Neuron (in vitro differentiated cells): ENCODE data around the gene PODXL.
"Not testable (repeated sequence)": the region's sequence is repeated elsewhere in the genome, so short reads cannot be mapped to it uniquely, and the experiment has no call there.

Experiments
- H2AFZ ChIP-seq: one replicate; pipeline ENCODE4 v1.6.1; 2013; ENCODE audit warnings: low read depth, mild to moderate bottlenecking, inconsistent platforms, low read length, moderate library complexity
- H3K27me3 ChIP-seq: one replicate; pipeline ENCODE4 v1.6.1; 2013; ENCODE audit warnings: low read length; ENCODE audit not compliant: insufficient read depth
- H3K36me3 ChIP-seq: one replicate; pipeline ENCODE4 v1.6.1; 2013; ENCODE audit warnings: low read length; ENCODE audit not compliant: insufficient read depth
- H3K4me1 ChIP-seq: one replicate; pipeline ENCODE4 v1.6.1; 2013; ENCODE audit warnings: low read length; ENCODE audit not compliant: insufficient read depth
- H3K4me3 ChIP-seq: 2 replicates; pipeline ENCODE4 v1.5.1; 2013; ENCODE audit warnings: mild to moderate bottlenecking, low read length, moderate library complexity
- H3K9me3 ChIP-seq: one replicate; pipeline ENCODE4 v1.6.1; 2013; ENCODE audit warnings: low read length

The PODXL gene

DNA sequence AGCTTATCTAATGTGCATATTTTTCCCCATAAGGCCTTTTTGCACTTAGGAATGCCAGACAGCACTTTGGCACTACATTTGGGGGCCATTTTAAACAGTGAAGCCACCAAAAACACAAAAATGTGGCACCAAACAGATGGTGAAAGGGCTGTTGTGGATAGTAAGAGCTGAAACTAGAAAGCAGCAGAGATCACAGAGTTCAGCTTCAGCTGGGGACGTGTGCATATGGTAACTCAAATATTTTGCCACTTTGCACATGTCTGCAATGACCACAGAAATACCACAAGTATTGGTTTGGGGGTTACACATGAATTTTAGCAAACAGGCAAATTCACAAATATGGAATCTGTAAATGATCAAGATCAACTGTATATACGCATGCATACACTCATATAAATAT lies 72.8 kb downstream of the PODXL start:
- H3K36me3 ChIP-seq: peaks cover 21% of the 10 kb centered on the region
- H3K4me3 ChIP-seq: no peak overlapping the region
- H3K27me3 ChIP-seq: no peaks in the 10 kb centered on the region
- no peaks in the 10 kb centered on the region for H3K4me1 ChIP-seq
- H3K9me3 ChIP-seq: no peaks in the 10 kb centered on the region
- H2AFZ ChIP-seq: no peak overlapping the region

DNA sequence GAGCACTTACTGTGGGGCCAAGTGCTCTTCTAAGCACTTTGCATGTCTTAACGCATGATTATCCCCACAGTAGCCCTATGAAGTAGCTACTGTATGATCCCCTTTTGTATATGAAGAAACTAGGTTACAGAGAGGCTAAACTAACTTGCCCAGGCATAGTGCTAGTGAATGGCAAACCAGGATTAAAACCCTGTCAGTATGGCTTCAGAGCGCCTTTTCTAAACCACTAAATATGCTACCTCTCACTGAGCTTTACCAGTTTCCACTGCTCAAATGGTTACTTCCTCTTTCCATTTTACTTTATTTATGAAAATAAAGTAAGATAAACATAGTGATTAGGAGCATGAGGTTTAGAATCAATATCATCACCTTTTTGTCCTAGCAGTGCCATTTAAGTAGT lies 73.6 kb downstream of the PODXL start:
- Histone ChIP-seq H3K4me1 (no peaks in the 10 kb centered on the region), H3K36me3 (peaks cover 23% of the 10 kb centered on the region), H3K27me3 (no peaks in the 10 kb centered on the region), H3K4me3 (no peak overlapping the region), H3K9me3 (no peaks in the 10 kb centered on the region), H2AFZ (no peak overlapping the region)

GRCh38 chr7:131480384-131481315 lies 75.8 kb downstream of the PODXL start:
- no peak overlapping the region for H2AFZ ChIP-seq

GRCh38 chr7:131476740-131477139 lies 79.7 kb downstream of the PODXL start:
- H3K4me3 ChIP-seq: no peak overlapping the region
- no peaks in the 10 kb centered on the region for H3K4me1 ChIP-seq
- H2AFZ ChIP-seq: no peak overlapping the region
- peaks cover 3% of the 10 kb centered on the region for H3K9me3 ChIP-seq
- peaks cover 33% of the 10 kb centered on the region for H3K36me3 ChIP-seq
- no peaks in the 10 kb centered on the region for H3K27me3 ChIP-seq

More at GRCh38 chr7:131480384-131481315, 75.8 kb downstream of the PODXL start:
- H3K4me3 ChIP-seq: no peak overlapping the region
- peaks cover 19% of the 10 kb centered on the region for H3K36me3 ChIP-seq
- H3K9me3 ChIP-seq: no peaks in the 10 kb centered on the region
- H3K4me1 ChIP-seq: no peaks in the 10 kb centered on the region
- no peaks in the 10 kb centered on the region for H3K27me3 ChIP-seq

GRCh38 chr7:131471250-131472004 lies 85.0 kb downstream of the PODXL start:
- Histone ChIP-seq H3K27me3 (no peaks in the 10 kb centered on the region), H3K36me3 (peaks cover 70% of the 10 kb centered on the region), H2AFZ (no peak overlapping the region), H3K4me3 (no peak overlapping the region), H3K4me1 (no peaks in the 10 kb centered on the region), H3K9me3 (peaks cover 3% of the 10 kb centered on the region)

DNA sequence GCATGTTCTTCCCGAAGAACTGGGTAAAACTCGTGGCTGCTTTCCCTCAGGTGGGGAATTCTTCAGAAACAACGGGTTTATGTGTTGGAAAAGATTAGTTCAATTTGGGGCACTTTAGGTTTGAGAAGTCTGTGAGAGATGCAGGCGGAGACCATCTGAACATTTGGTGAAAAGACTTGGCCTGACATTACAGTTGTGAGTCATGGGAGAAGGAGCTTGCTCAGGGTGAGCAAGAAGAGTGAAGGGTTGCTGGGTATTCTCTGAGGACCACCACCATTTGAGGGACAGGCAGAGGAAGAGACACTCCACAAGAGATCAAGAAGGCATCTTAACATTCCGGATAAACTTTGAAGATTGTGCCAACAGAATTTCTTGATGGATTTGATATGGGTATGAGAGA lies 88.6 kb downstream of the PODXL start:
- Histone ChIP-seq H3K4me3 (no peak overlapping the region), H3K36me3 (peaks cover 80% of the 10 kb centered on the region)

GRCh38 chr7:131466735-131467365 lies 89.6 kb downstream of the PODXL start:
- Histone ChIP-seq H2AFZ (no peak overlapping the region), H3K36me3 (peaks cover 80% of the 10 kb centered on the region), H3K27me3 (no peaks in the 10 kb centered on the region), H3K4me3 (no peak overlapping the region), H3K9me3 (no peaks in the 10 kb centered on the region), H3K4me1 (no peaks in the 10 kb centered on the region)

More for the DNA sequence above, 88.6 kb downstream of the PODXL start:
- no peaks in the 10 kb centered on the region for H3K9me3 ChIP-seq
- no peak overlapping the region for H2AFZ ChIP-seq
- no peaks in the 10 kb centered on the region for H3K4me1 ChIP-seq
- no peaks in the 10 kb centered on the region for H3K27me3 ChIP-seq

GRCh38 chr7:131462715-131463114 lies 93.7 kb downstream of the PODXL start:
- not testable (repeated sequence) for H3K4me3 ChIP-seq, H3K4me1 ChIP-seq, H3K9me3 ChIP-seq, H2AFZ ChIP-seq, H3K27me3 ChIP-seq
- peaks cover 55% of the 10 kb centered on the region for H3K36me3 ChIP-seq

GRCh38 chr7:131462059-131462458 lies 94.4 kb downstream of the PODXL start:
- Histone ChIP-seq H2AFZ (no peak overlapping the region), H3K4me3 (no peak overlapping the region), H3K36me3 (peaks cover 52% of the 10 kb centered on the region), H3K27me3 (no peaks in the 10 kb centered on the region), H3K4me1 (no peaks in the 10 kb centered on the region), H3K9me3 (no peaks in the 10 kb centered on the region)

GRCh38 chr7:131459256-131459655 lies 97.2 kb downstream of the PODXL start:
- Histone ChIP-seq H3K9me3 (no peaks in the 10 kb centered on the region), H2AFZ (no peak overlapping the region), H3K4me1 (no peaks in the 10 kb centered on the region), H3K36me3 (peaks cover 37% of the 10 kb centered on the region), H3K4me3 (no peak overlapping the region), H3K27me3 (no peaks in the 10 kb centered on the region)

- H3K4me3 ChIP-seq: no peak overlapping the region
- peaks cover 25% of the 10 kb centered on the region for H3K36me3 ChIP-seq
- no peaks in the 10 kb centered on the region for H3K27me3 ChIP-seq
- no peaks in the 10 kb centered on the region for H3K9me3 ChIP-seq
- no peaks in the 10 kb centered on the region for H3K4me1 ChIP-seq
- no peak overlapping the region for H2AFZ ChIP-seq
Observed at GRCh38 chr7:131456338-131456737, 100.1 kb downstream of the PODXL start.

DNA sequence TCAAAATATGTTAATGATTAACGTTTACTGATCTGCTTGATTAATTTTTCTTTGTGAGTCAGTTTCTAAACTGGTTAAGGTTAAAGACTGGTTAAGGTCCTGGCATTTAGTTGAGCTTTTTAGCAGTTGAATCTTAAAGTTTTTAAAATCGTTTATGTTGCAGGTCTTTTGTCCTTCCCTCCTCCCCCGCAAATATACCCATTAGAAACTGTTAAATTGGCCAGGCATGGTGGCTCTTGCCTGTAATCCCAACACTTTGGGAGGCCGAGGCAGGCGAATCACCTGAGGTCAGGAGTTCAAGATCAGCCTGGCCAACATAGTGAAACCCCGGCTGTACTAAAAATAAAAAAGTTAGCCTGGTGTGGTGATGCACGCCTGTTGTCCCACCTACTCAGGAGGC lies 100.9 kb downstream of the PODXL start:
- Histone ChIP-seq H3K4me1 (no peaks in the 10 kb centered on the region), H2AFZ (no peak overlapping the region), H3K4me3 (no peak overlapping the region), H3K36me3 (peaks cover 21% of the 10 kb centered on the region), H3K9me3 (no peaks in the 10 kb centered on the region), H3K27me3 (no peaks in the 10 kb centered on the region)

DNA sequence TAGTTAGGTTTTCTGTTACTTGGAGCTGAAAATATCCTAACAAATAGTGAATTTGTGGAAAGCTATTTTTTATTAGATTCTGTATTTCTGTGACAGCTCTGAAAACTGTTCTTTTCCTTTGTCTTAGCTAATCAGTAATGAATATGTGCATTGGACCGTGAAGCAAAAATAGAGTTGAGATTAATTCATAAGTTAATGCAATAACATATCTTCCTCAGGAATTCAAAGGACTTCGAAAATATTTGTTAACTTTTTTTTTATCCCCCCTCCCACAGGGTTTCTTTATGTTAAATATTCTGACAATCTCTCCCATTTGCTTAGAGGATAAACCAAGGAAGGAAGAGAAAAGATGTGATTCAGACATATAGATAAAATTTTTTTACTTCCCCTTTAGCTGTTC lies 101.4 kb downstream of the PODXL start:
- Histone ChIP-seq H3K36me3 (peaks cover 18% of the 10 kb centered on the region), H3K27me3 (no peaks in the 10 kb centered on the region), H2AFZ (no peak overlapping the region)

More for the DNA sequence above, 101.4 kb downstream of the PODXL start:
- H3K4me1 ChIP-seq: no peaks in the 10 kb centered on the region
- no peaks in the 10 kb centered on the region for H3K9me3 ChIP-seq
- H3K4me3 ChIP-seq: no peak overlapping the region
